HCT116 (cell line): ENCODE results near the gene OR10G3. TPM values are rescaled to one million over a fixed set of nuclear protein-coding genes. Genes with fewer than 3 reads are reported as not detected.

Source experiments
- ATAC-seq: fragments of 200-7000 bp; cut with Tn5 transposase; 2 replicates; pipeline ENCODE4 v1.9.1; 2020; ENCODE audit warnings: mild to moderate bottlenecking, moderate library complexity
- BruUV-seq: library from RNA; stranded (reverse); fragments of 400-500 nt; replicated peaks from 2 replicates; lab custom pipeline; 2021; lab: Mats Ljungman, UMichigan
- CTCF ChIA-PET: fragments of 300-600 bp; sonication (Branson Sonifier 250); formaldehyde crosslinking; loops from one replicate; lab custom pipeline; 2021; ENCODE audit warnings: antibody characterized with exemption; lab: Charles Lee
- POLR2A ChIA-PET: fragments of 300-600, 350-600 bp; sonication (Branson Sonifier 250); formaldehyde crosslinking; loops from one replicate; lab custom pipeline; 2021; ENCODE audit warnings: antibody characterized with exemption; lab: Charles Lee
- RAD21 ChIA-PET, 2 experiments: fragments of 300-600 bp; sonication (Branson Sonifier 250); formaldehyde crosslinking; loops; one replicate each; lab custom pipeline; 2023; ENCODE audit warnings: low total read pairs in 2 of 2; ENCODE audit not compliant: uncharacterized antibody in 2 of 2, unreplicated experiment in 2 of 2, low non-redundant PET in 1 of 2; lab: Charles Lee
- DNase-seq: peaks from one replicate; pipeline ENCODE4 v3.0.0-alpha.2; 2010; ENCODE audit warnings: low read depth, low spot score
- H2AFZ ChIP-seq: fragments of 200-600 bp; shearing (Covaris generic), sonication (generic); 2 replicates; pipeline ENCODE4 v1.6.1; 2017; ENCODE audit warnings: low read depth, mixed run types, mixed read lengths, antibody characterized with exemption, low read length; ENCODE audit not compliant: poor library complexity, severe bottlenecking
- H3K27ac ChIP-seq: 2 replicates; pipeline ENCODE4 v1.5.1; 2012; ENCODE audit warnings: low read depth, low read length
- H3K27me3 ChIP-seq: fragments of 200-600 bp; sonication (generic); 2 replicates; pipeline ENCODE4 v1.6.1; 2016; ENCODE audit warnings: mixed run types, low read length, mixed read lengths; ENCODE audit not compliant: insufficient read depth
- H3K36me3 ChIP-seq, 2 experiments: fragments of 200-500 bp in 1 of 2; fragments of 200-600 bp in 1 of 2; sonication (Bioruptor generic) in 1 of 2; sonication (generic) in 1 of 2; 2 replicates each; pipeline versions ENCODE4 v1.5.1 to v1.6.1; 2014 to 2016; ENCODE audit warnings: low read length in 2 of 2, inconsistent platforms in 1 of 2, mixed read lengths in 1 of 2, mixed run types in 1 of 2; ENCODE audit not compliant: insufficient read depth in 2 of 2, control insufficient read depth in 1 of 2
- H3K4me1 ChIP-seq, 2 experiments: fragments of 200-600 bp in 1 of 2; sonication (generic) in 1 of 2; 2 replicates each; pipeline versions ENCODE4 v1.5.1 to v1.6.1; 2012 to 2017; ENCODE audit warnings: low read length in 2 of 2, inconsistent platforms in 1 of 2, mild to moderate bottlenecking in 1 of 2, mixed read lengths in 1 of 2, mixed run types in 1 of 2, moderate library complexity in 1 of 2; ENCODE audit not compliant: insufficient read depth in 2 of 2, control insufficient read depth in 1 of 2
- H3K4me2 ChIP-seq: fragments of 200-600 bp; sonication (generic); 2 replicates; pipeline ENCODE4 v1.6.1; 2017; ENCODE audit warnings: mixed run types, low read length, mixed read lengths
- H3K4me3 ChIP-seq, 2 experiments: fragments of 200-600 bp in 1 of 2; sonication (generic) in 1 of 2; replicated peaks in 1 of 2; 2 replicates each; pipeline ENCODE4 v1.5.1; 2011 to 2016; ENCODE audit warnings: low read length in 2 of 2, control low read depth in 1 of 2, low read depth in 1 of 2, mild to moderate bottlenecking in 1 of 2, mixed read lengths in 1 of 2, mixed run types in 1 of 2
- H3K79me2 ChIP-seq: fragments of 200-600 bp; sonication (generic); 2 replicates; pipeline ENCODE4 v1.6.1; 2017; ENCODE audit warnings: mild to moderate bottlenecking, mixed run types, low read length, moderate library complexity, mixed read lengths; ENCODE audit not compliant: insufficient read depth
- H3K9ac ChIP-seq: fragments of 200-600 bp; sonication (generic); 2 replicates; pipeline ENCODE4 v1.6.1; 2016; ENCODE audit warnings: low read length, mixed read lengths
- H3K9me2 ChIP-seq: fragments of 200-600 bp; sonication (generic), shearing (Covaris generic); 2 replicates; pipeline ENCODE4 v1.6.1; 2017; ENCODE audit warnings: mixed run types, mild to moderate bottlenecking, moderate library complexity; ENCODE audit not compliant: insufficient read depth
- H3K9me3 ChIP-seq, 2 experiments: fragments of 200-500 bp in 1 of 2; fragments of 200-600 bp in 1 of 2; sonication (Bioruptor generic) in 1 of 2; sonication (generic) in 1 of 2; 2 replicates each; pipeline ENCODE4 v1.6.1; 2014 to 2017; ENCODE audit warnings: low read length in 2 of 2, mixed read lengths in 2 of 2, inconsistent platforms in 1 of 2, low read depth in 1 of 2, mild to moderate bottlenecking in 1 of 2, mixed run types in 1 of 2, moderate library complexity in 1 of 2; ENCODE audit not compliant: control insufficient read depth in 1 of 2, insufficient read depth in 1 of 2
- H4K20me1 ChIP-seq: fragments of 200-600 bp; sonication (generic), shearing (Covaris generic); 2 replicates; pipeline ENCODE4 v1.6.1; 2017; ENCODE audit warnings: mixed run types, mild to moderate bottlenecking, moderate library complexity; ENCODE audit not compliant: insufficient read depth
- CEBPB ChIP-seq: IDR thresholded peaks from 2 replicates; pipeline ENCODE4 v1.6.1; 2012; ENCODE audit warnings: low read depth
- CTCF ChIP-seq, 3 experiments: fragments of 200-600 bp in 1 of 3; sonication (generic) in 1 of 3; IDR thresholded peaks in 2 of 3; conservative IDR thresholded peaks in 1 of 3; 2 replicates each; pipeline ENCODE4 v1.5.1; 2012 to 2017; ENCODE audit warnings: low read depth in 2 of 3, low read length in 2 of 3, antibody characterized with exemption in 1 of 3, borderline replicate concordance in 1 of 3, control low read depth in 1 of 3, mild to moderate bottlenecking in 1 of 3, mixed read lengths in 1 of 3, mixed run types in 1 of 3, moderate library complexity in 1 of 3; ENCODE audit not compliant: insufficient read depth in 1 of 3
- ELF1 ChIP-seq: IDR thresholded peaks from 2 replicates; pipeline ENCODE4 v1.6.1; 2012; ENCODE audit warnings: low read depth, borderline replicate concordance
- EZH2phosphoT487 ChIP-seq: fragments of 200-600 bp; IDR thresholded peaks from 2 replicates; pipeline ENCODE4 v1.6.1; 2018; ENCODE audit warnings: antibody characterized with exemption, borderline replicate concordance
- SIN3A ChIP-seq: IDR thresholded peaks from 2 replicates; pipeline ENCODE4 v1.6.1; 2012; ENCODE audit warnings: low read depth
- ZFX ChIP-seq: fragments of 450-650 bp; IDR thresholded peaks from 2 replicates; pipeline ENCODE4 v1.6.1; 2017
- ZNF274 ChIP-seq: fragments of 200-500 bp; sonication (Bioruptor generic); IDR thresholded peaks from 2 replicates; pipeline ENCODE4 v1.6.1; 2014; ENCODE audit warnings: mild to moderate bottlenecking, low read depth, low read length, inconsistent platforms
- intact Hi-C: fragments of 100-400 bp; cut with micrococcal nuclease; formaldehyde crosslinking; loops from 2 replicates; pipeline ENCODE4 v1.10.0; 2022
- total RNA-seq: library from RNA; stranded (reverse); gene quantifications from one replicate; pipeline ENCODE4 v1.2.1, GENCODE V29; 2021; ENCODE audit not compliant: unreplicated experiment

OR10G3 gene
- total RNA-seq, 1 experiment from 2014 or later, result not detected

- TF ChIP-seq CTCF (IDR thresholded peaks at IDR 0.05 in 2 of 3, conservative IDR thresholded peaks at IDR 0.05 in 1 of 3; ENCODE audit: borderline replicate concordance in 1 of 3, insufficient read depth in 1 of 3, low read depth in 2 of 3, low read length in 2 of 3), result no peak
- no peak for TF ChIP-seq ZNF274
- no peak for TF ChIP-seq CEBPB
- no peak for TF ChIP-seq EZH2phosphoT487
- no peak for TF ChIP-seq ELF1
- TF ChIP-seq, all 23 proteins: peak for 0
Observed at GRCh38 chr14:21520767-21521166, 59.1 kb downstream of the OR10G3 start (continued).

GRCh38 chr14:21518725-21519124 is 61.2 kb downstream of the OR10G3 start:
- Histone ChIP-seq H3K4me1 (no peaks in the 10 kb centered on the region), H3K9me3 (no peaks in the 10 kb centered on the region), H4K20me1 (no peaks in the 10 kb centered on the region), H3K27me3 (peaks cover 9% of the 10 kb centered on the region; the same call in 1 of the 2 replicates), H3K4me3 (no peak overlapping the region), H3K79me2 (no peaks in the 10 kb centered on the region), H3K9ac (no peak overlapping the region), H3K4me2 (no peak overlapping the region), H3K27ac (no peak overlapping the region), H3K36me3 (no peaks in the 10 kb centered on the region), H3K9me2 (no peaks in the 10 kb centered on the region), H2AFZ (no peak overlapping the region)
- DNase-seq (no peak), ATAC-seq (no peak)
- ChIA-PET RAD21 (no interaction called here), POLR2A (no interaction called here), CTCF (interaction anchor here (2.4 kb wide), 1 partner anchor 20 kb away, joined by 5 read pairs; no protein-coding TSS in a partner anchor)
- no TSS peak for BruUV-seq
- intact Hi-C loops, result no loop called here
- no peak for TF ChIP-seq ZFX
- no peak for TF ChIP-seq SIN3A

Other genes starting within 250 kb of the OR10G3 start
- 154 TPM for gene SUPT16H, start 196.1 kb downstream of the OR10G3 start, total RNA-seq
- gene CHD8, start 124.0 kb downstream of the OR10G3 start, total RNA-seq, result 46.8 TPM
- 24.3 TPM for gene RAB2B, start 103.1 kb downstream of the OR10G3 start, total RNA-seq
- 58.5 TPM for gene TOX4, start 102.9 kb downstream of the OR10G3 start, total RNA-seq
- gene METTL3, start 68.7 kb downstream of the OR10G3 start, total RNA-seq, result 62.3 TPM
- gene SALL2, start 53.7 kb downstream of the OR10G3 start, total RNA-seq, result 0.47 TPM
- not detected for gene OR10G2, start 54.9 kb upstream of the OR10G3 start, total RNA-seq
- gene OR4E2, start 73.8 kb upstream of the OR10G3 start, total RNA-seq, result not detected
- gene OR4E1, start 93.7 kb upstream of the OR10G3 start, total RNA-seq, result not detected